HT1080 (cell line): ENCODE data around the gene FBXO48. TPM values are rescaled to one million over a fixed set of nuclear protein-coding genes. Genes with fewer than 3 reads are reported as not detected.
"Not testable (repeated sequence)": the region's sequence is repeated elsewhere in the genome, so short reads cannot be mapped to it uniquely, and the experiment has no call there.

Source experiments
- DNase-seq: peaks from one replicate; pipeline ENCODE4 v3.0.0-alpha.2; 2015; ENCODE audit warnings: low read depth
- polyA plus RNA-seq, 2 experiments: library from polyadenylated mRNA; depleted of rRNA; stranded (reverse); fragments of >200 nt; gene quantifications; 2 replicates each; pipeline ENCODE4 v1.2.3, GENCODE V29; 2015
- total RNA-seq: library from RNA; depleted of rRNA; stranded (reverse); fragments of >200 nt; shearing (Covaris generic); gene quantifications from 2 replicates; pipeline ENCODE4 v1.2.3, GENCODE V29; 2014; rRNA removed

The FBXO48 gene, protein sequence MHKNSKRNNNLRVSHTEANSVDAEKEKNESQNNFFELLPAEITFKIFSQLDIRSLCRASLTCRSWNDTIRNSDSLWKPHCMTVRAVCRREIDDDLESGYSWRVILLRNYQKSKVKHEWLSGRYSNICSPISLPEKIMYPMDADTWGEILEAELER
- total RNA-seq, result 0.63 and 0.73 TPM in 2 replicates
- 0.80 and 1.1 TPM in 2 replicates for polyA plus RNA-seq (2015; cell fraction: cytosol; rRNA removed)
- polyA plus RNA-seq (2015; cell fraction: nucleus; rRNA removed), result 1.4 and 1.7 TPM in 2 replicates

GRCh38 chr2:68467077-68467960 lies at the start of gene FBXO48, which contains the start of gene APLF:
Gene FBXO48 (minus strand): TSS chr2:68467294. CDS start chr2:68465145, 2,149 bp downstream.
Gene APLF (plus strand): TSS chr2:68467585. CDS start chr2:68467732, 147 bp downstream.
- peak; percentile 99 for DNase-seq

DNA sequence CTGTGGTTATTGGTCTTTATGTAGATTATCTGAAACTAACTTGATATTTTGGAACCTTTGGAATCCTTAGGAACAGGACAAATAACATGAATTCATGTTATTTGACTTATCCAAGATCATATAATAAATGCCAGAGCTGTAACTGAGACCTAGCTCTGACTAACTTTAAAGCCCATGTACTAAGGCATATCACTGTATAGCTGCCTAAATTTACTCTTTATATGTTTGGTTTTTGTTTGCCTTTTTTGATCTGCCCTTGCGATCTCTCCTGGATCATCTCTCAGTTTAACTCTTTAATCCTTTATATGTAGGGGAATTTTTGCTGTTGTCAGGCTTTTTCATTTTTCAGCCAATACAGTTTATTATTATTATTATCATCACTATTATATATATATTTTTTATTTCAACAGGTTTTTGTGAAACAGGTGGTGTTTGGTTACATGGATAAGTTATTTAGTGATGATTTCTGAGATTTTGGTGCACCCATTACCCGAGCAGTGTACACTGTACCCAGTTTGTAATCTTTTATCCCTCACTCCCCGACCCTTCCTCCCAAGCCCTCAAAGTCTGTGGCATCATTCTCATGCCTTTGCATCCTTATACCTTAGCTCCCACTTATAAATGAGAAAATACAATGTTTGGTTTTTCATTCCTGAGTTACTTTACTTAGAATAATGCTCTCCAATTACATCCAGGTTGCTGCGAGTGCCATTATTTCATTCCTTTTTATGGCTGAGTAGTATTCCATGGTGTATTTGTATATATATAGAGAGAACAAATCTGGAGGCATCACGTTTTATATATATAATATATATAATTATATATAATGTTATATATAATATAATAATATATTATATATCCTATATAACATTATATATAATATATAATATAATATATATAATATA lies 49.2 kb upstream of the FBXO48 start:
- DNase-seq, result no peak

DNA sequence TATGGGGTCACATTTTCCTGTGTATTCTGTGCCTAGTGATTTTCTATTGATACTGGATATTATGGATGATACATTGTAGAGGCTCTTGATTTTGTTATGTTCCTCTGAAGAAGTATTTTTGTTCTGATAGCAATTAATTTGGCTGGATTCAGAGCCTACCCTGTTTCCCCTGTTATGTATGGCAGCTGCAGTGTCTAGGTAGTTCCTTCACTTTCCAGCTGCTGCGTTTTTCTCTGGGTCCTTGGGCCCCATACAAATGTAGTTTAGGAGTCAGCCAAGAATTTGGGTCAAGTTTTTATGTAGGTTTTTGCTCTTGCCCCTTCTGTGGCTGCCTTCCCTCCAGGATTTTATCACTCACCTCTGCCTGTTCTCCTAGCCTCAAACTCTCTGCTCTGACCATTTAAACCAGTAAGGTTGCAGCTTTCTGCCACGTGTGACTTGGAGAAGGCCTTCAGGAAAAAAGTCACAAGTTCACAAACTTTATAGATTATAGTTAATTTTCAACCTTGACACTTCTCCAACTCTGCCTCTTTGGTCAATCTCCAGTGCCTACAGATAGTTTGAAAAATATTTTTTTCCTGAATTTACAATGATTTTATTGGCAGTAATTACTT lies 47.3 kb upstream of the FBXO48 start:
- DNase-seq, result no peak

DNA sequence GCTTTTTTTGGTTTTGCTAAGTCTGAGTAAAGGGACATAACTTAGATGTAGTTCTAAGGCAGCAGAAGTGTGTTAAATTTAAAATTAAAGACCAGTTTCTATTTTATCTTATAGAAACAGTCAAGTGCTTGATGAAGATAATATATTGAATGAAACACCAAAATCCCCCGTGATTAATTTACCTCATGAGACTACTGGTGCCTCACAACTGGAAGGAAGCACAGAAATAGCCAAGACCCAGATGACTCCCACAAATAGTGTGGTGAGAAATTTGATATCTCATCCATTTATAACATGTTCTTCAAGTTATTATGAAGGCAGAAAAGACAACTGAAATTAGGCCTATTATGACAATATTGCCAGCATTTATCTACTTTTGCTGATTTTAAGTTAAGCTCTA lies 45.9 kb upstream of the FBXO48 start:
- no peak for DNase-seq

GRCh38 chr2:68512326-68512725 lies 45.2 kb upstream of the FBXO48 start:
- DNase-seq, result no peak

- DNase-seq, result no peak
These were observed 39.1 kb upstream of the FBXO48 start for GRCh38 chr2:68506170-68506569.

DNA sequence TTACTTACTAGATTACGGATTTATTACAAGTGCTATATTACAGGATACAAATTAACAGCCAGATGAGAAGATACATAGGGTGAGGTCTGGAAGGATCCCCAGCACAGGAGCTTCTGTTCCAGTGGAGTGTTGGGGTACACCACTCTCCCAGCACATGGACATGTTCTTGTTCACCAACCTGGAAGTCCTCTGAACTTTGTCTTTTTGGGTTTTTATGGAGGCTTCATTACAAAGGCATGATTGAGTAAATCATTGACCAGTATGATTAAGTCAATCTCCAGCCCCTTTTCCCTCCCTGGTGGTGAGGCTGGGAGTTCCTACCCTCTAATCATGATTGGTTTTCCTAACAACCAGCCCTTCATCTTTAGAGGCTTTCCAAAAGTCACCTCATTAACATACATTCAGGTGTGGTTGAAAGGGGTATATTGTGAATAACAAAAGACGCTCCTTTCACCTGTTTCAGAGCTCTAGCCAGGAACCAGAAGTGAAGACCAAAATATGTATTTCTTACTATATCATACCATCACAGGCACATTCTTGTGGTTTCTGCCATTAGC lies 38.6 kb upstream of the FBXO48 start:
- no peak for DNase-seq

DNA sequence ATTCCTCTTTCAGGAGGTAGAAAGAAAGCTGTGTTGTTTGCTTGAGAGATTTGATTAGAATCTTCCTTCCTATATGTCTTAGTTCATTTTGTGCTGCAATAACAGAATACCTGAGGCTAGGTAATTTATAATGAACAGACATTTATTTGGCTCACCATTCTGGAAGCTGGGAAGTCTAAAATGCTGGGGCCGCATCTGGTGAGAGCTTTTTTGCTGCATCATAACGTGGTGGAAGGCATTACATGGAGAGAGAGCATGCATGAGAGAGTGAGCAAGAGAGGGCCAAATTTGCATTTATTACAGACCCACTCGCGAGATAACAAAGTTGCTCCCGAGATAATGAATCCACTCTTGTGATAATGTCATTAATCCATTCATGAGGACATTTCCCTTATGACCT lies 34.7 kb upstream of the FBXO48 start:
- DNase-seq, result no peak

DNA sequence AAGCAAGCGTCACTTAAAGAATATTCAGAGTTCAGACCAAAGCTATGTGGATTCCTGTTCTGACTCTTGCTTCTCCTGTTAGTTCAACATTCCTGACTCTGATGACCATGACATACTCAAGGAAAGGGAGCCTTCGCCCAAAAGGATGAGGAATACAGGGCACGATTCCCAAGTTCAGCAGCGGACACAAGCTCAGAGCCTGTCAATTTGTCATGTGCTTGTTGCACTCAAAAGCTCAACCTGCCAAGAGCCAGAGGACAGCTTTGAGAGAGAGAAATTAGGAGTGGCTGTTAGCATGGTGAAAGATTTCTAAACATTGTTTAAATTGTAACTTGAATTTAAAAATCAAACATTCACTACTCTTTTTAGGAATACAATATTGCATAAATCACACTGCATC lies 33.6 kb upstream of the FBXO48 start:
- no peak for DNase-seq

DNA sequence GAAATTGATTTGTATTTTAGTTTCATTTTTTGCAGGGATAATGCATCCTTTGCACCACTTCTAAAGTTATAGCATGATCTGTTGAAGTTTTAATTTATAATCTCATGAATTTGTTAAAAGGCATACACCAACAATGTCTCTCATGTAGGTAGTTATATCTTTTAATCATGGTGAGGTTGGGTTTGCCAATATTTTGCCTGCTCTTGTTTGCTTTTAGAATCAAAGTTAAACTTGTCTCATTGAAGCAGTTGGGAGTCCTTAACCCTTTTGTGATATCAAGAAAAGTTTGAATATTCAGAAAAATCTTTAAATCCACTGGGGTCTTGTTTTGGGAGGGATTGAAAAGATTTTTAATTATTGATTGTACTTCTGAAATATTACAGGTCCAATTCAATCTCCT lies 32.0 kb upstream of the FBXO48 start:
- DNase-seq, result no peak

GRCh38 chr2:68491582-68491981 lies 24.5 kb upstream of the FBXO48 start:
- no peak for DNase-seq

DNA sequence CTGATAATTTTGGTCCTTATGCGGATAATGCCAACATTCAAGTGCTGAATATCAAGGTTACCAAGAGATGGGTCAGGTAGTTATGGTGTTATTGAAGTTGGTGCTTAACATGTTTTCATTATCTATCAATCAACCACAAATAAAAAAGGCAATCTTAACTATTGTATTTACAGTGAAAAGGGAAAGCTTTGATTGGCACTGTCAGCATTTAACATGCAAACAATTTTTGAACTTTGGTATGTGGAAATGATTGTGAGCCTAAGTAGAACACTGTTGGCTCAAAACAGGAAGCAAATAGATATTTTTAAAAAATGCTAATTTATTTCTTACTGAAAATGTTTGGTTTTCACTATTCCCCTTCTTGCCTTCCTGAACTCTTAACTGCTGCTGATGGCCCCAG lies 22.2 kb upstream of the FBXO48 start:
- no peak for DNase-seq

DNA sequence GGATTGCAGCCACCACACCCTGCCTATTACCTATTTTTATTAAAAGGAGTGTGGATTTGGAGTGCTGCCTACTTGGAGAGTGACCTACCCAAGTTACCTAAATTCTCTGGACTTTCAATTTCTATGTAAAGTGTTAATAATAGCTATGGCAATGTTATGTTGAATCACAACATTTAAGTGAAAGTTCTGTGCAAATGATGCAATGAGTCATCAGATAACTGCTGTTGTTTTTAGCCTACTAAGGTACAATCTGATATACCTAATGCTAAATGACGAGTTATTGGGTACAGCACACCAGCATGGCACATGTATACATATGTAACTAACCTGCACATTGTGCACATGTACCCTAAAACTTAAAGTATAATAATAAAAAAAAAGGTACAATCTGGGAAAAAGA lies 21.5 kb upstream of the FBXO48 start:
- not testable (repeated sequence) for DNase-seq

GRCh38 chr2:68487773-68488355 lies 20.8 kb upstream of the FBXO48 start:
- peak; percentile 18 for DNase-seq

DNA sequence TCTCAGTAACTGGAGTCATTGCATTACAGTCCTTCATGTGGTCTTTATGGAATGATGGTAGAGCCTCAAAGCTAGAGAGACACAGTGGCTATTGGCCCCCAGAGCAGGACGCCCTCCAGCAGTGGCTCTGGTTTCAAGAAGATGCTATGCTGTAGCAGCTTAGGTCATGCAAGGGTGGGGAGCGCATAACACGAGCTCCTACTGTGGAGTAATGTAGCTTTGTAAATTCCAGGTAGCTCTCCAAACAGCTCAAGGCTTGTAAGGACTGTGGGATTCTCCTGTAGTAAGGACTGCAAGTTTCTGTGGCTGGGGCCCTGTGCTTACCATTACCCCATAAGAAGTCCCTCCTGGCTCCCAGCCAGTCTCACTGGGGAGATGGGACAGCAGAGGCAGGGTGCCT lies 15.9 kb upstream of the FBXO48 start:
- no peak for DNase-seq

DNA sequence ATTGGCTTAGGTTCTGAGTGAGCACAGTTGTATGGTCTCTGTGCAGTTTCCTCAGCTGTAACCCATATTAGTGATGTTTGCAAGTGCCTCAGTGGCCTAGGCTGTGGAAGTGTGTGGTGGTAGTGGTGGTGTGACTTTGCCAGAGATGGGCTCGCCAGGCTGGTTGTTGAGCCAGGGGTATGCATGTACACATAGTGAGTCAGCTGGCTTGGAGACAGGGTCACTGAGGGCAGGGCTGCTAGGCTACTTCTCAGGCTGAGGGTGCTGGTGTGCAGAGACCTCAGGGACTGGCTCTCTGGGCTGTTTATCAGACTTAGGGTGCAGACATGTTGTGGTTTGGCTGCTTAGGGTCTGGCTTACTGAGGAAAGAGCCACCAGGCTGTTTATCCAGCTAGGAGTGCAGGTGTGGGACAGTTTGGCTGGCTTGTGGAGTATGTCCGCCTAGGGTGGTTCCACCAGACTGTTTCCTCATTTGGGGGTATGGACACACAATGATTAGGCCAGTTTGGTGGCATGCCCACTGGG lies 15.3 kb upstream of the FBXO48 start:
- no peak for DNase-seq

DNA sequence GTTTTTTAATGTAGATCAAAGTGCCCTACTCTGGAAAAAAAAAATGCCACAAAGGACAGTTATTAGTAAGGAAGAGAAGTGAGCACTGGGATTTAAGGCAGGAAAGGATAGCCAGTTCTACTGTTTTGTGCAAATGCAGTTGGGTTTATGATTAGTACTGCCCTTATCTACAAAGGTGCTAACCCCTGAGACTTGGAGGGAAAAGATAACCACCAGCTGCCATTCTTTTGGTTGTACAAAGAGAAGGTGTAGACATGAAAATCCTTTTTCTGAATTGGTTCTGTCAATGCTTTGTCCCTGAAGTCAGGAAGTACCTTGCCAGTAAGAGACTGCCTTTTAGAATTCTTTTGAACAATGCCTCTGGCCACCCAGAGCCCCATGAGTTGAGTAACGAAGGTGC lies 11.6 kb upstream of the FBXO48 start:
- DNase-seq, result no peak

GRCh38 chr2:68476454-68476853 lies 9.4 kb upstream of the FBXO48 start:
- DNase-seq, result no peak

- DNase-seq, result no peak
These were observed 8.5 kb upstream of the FBXO48 start for GRCh38 chr2:68475576-68475975.

DNA sequence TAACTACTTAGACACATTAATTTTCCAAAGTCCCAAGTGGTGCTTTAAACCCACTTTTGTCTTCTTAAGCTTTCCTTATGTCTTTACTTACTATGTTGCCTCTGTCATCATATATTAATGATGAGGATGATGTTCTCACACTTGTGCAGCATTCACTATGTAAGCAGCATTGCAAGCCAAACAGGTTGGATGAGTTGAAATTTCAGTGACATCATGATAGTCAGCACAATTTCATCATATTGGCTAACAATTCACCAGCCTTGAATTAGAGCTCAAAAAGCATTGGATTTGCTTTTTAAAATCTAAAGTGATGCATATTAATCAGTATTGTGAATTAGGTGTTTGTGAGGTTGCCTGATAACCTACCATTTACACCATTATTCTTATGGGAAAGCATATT lies 8.0 kb upstream of the FBXO48 start:
- DNase-seq, result no peak
